HG03064 (cell line): ENCODE results near the gene GPR171.
A peak's percentile ranks its signal among the peaks of the same experiment; 100 is the strongest.

Experiments used
- ATAC-seq: cut with Tn5 transposase; IDR thresholded peaks from one replicate; pipeline ENCODE4 v1.9.1; 2021; ENCODE audit warnings: low read depth; ENCODE audit not compliant: unreplicated experiment

The GPR171 gene

DNA sequence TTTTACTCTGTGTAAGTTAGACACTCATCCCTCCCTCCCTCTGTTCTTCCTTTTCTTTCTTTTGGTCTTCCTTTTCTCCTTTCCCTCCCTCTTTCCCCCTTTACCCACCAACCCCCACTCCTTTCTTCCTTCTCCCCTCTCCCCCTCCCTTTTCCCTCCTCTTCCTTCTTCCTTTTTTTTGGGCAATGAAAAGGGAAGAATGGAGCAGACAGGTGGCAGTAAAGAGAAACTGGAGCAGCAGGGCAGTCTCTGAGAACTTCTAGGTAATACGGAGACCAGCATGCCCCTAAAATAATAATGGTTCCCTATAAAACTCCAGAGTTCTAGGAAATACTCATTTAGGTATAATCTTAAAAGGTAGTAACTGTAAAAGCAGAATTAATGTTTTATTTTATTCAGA, 11.4 kb upstream of the GPR171 start:
- no peak for ATAC-seq

DNA sequence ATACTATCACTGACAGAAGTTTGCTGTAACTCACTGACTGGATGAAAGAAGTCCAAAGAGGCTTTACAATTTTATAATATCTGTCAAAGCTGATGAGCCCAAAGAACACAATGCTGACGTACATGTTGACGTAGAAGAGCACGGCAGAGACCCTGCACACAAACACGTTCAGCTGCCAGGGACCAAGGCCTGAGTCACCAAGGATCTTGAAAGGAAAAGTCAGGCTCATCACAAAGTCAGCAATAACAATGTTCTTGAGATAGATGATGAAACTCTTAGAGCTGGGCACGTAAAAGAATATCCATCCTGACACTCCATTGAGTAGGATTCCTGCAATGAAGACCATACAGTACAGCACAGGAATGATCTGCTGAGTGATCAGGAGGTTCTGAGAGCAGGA, 10.9 kb upstream of the GPR171 start:
- ATAC-seq: no peak

DNA sequence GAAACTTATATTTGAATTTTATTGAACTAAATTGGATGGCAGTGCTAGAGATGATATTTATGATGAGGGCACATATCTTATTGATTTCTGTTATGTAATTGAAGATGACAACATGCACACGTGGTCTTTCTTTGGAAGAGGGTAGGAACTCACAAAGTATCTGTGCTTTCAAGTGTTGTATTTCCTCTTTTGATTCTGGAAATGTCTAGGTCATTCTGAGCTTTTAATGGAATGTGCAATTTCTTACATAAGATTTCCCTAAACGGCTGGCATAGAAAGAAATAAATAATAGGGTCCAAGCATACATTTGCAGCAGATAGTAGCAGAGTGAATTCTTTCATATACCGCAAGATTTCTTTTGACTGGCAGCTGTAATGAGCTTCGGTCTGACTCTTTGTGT, 10.1 kb upstream of the GPR171 start:
- ATAC-seq: no peak

DNA sequence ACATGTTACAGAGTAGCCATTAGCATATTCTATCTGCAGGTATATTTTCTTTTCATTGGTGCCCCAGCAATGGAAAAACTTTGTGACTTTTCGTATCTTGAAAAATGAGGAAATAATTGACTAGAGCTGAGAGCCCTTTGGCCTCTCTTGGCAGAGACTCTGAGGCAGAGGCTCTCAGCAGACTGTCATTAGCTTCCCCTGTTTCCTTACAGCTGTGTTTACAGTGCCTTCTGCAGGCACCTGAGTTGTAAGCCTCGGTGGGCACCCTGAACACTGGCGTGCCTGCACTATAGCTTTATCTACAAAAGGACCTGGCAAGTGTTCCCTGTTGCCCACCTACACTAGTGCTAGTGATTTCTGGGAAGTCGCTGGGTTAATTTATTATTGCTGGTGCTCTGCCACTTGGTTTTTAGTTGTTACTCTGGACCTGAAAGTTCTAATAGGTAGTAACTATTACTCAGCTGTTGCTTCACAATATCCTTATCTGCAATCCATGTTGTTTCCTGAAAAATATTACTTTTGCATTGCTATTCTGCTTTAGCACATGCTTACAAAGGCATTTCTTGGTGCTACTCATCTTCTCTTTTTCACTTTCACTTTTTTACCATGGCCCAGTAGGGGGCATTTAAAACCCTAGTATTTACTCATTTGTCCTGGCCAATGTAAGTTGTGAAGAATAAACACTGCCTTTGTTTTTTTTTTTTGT, 7.8 kb upstream of the GPR171 start:
- ATAC-seq: peak; percentile 78

DNA sequence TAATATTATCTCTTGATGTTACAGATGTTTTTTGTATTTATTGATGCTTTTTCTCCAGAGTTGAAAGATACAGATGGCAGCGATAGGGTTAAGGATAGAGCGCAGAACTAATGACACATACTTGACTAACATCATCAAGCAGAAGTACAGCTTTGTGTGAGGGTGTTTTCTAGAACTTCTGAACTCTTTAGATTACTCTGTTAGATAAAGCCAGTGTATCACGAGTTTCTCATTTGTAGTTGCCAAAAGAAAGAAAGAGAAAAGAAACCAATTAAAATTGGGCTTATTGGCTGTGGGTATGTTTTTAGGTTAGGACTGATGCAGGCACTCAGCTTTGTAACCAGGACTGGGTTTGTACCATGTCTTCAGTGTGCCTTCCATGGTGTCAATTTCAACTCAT, 6.6 kb upstream of the GPR171 start:
- ATAC-seq: no peak

DNA sequence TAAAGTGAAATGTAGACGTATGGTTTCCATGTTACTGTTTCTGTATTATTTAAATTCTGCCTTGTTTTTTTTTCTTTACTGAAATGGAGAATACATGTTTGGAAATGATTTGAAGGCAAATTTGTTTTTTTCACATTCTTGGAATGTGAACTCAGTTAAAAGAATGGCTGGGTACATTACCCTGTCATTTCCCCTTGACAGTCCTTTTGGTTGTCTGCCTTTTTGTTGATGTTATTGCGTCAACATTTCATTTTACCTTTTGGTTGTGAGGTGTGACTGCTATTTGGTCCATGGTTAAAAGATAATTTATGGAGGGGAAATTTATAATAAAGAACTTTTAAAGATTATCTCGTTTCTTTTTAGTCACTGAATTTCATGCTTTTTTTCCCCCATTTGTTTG, 3.2 kb upstream of the GPR171 start:
- ATAC-seq: no peak

DNA sequence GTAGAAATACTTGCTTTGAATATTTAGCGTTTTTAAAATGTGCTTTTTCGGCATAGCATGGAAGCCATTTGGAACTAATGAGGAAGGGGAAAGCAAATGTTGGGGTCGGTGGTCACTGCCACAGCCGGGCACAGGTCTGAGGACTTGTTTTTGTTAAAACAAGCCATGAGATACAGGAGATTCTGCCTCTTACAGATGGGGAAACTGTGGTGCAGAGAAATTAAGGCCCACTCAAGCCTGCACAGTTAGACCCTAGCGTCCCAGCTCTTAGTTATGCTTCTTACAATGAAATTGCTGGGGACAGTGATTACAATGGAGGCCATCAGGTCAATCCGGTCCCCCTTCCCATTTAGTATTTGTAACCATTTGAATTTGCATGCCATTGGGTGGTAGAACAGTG, 2.5 kb upstream of the GPR171 start:
- no peak for ATAC-seq

DNA sequence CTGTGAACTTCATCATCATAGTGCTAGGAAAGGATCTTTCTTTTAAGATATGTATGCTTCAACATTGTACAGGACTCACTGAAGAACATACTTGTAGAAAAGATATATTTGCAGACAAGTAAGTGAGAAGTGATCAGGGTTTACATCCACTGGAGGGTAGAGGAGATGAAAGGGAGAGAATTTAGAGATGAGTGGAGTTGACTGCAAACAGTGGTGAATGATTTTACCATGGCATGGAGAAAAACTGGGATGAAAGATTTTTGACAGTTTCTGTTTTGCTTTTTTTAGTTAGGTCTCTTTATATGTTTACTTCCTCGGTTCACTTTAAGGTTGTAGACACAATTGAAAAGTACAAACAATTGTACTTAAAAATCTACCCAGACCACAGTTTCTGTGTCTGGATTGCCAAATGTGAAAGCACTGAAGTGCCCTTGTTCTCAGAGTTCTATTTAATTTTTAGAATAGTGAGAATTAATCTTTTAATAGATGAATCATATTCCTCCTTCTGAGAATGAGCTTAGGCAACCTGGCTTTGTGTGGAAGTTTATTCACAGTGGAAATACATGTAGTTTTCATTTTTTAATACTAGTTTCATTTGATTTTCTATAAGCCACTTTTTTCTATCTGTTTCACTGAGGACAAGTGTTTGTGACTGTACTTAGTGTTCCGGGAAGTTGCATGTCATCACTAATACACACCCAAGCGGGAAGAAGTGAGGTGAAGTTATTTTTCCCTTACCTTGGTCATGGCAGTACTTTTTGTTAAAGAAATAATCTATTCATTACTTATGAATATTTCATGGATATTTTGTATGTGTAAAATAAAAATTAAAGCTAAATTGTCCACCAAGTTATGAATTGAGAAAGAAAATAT, 1.8 kb upstream of the GPR171 start:
- no peak for ATAC-seq

DNA sequence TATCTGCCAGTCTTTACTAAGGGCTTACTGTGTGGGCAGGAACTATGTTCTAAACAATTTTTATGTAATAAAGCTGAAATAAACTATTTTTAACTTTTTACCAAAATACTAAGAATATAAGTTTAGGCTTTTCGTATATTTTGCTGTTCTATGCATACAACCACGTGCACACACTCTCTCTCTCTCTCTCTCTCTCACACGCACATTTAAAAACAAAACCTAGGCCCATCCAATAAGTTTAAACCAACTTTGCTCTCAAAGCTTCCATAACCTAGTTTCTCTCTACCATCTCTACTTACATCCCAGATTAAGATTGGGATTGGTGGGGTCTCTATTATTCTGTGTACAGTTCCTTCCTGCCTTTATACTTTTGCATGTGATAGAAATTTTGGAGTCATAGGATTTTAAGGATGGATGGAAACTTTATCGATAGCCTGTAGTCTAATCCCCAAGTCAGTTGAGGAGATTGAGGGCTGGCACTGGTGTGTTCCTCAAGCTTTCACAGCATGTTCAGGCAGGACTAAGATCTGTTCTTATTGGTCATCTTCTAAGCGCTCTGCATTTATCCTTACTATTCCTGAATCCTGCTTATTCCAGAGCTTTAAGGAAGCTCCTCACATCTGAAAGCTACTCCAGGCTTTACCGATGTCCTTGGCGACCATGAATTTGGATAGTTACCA, 1.8 kb downstream of the GPR171 start:
- ATAC-seq: no peak

DNA sequence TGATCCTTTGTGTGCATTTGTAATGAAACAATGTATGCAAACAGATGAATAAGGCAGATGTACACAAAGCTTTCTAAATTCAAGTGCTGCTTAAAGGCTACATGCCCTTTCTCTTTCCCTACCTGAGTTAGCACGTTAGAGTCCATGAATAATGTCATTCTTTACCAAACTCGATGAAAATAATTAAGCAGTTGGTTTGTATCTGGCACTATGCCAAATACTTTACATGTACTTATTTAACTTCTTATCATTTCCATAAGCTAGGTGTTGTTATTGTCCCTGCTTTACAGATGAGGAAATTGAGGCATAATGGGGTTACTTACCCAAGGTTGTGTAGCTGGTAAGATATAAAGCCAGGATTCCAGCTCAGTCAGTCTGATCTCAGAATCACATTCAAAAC, 2.4 kb downstream of the GPR171 start:
- ATAC-seq: no peak

DNA sequence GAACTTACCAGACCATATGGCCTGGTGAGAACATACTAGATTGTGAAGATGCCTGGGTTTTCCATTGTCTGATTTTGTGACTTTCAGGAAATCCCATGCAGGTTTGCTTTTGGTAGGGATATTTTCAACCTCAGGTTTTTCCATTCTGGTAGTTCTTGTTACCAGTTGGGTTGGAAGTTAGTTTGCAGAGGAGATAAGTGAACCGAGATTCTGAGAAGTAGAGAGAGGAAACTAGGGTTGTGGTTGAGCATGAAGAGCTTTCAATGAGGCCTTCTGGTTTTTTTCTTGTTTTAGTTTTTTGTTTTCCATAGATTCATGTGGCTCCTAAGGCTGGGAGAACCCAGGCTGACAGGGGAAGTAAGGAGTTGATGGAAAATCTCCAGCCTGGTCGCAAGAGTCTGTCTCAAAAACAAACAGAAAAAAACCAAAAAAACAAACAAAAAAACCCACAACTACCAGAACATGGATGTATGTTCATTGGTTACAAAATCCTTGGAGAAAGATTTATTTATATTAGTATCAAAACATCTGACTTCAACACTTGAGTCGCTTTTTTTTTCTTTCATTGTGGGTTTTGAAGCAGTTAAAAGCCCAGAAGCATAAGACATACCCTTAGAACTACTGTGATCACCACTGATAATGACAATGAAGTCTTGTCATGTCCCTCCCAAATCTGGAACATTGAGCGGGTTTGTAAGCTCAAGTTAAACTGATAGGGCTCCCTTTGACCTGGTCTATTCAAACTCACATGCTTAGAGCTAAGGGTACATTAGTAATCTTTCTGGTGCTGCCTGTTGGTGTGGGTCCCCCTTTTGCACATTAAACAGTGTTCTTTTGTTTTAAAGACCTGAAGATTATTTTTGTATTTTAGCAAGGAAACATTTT, 3.2 kb downstream of the GPR171 start:
- no peak for ATAC-seq

DNA sequence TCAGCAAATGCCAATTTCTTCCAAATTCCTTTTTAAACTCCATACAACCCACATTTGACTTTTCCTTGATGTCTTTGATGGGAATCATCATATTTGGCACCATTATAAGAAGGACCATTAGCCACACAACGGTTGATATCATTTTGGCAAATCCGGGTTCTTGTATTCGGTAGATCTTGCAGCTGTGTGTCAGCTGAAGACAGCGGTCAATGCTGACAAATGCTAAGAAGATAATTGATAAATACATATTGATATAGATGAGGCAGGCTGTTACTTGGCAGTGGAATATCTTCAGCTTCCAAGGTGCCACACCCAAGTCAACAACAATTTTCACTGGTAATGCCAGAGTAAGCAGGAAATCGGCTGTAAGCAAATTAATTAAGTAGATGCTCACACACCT, 4.2 kb downstream of the GPR171 start:
- ATAC-seq: no peak

DNA sequence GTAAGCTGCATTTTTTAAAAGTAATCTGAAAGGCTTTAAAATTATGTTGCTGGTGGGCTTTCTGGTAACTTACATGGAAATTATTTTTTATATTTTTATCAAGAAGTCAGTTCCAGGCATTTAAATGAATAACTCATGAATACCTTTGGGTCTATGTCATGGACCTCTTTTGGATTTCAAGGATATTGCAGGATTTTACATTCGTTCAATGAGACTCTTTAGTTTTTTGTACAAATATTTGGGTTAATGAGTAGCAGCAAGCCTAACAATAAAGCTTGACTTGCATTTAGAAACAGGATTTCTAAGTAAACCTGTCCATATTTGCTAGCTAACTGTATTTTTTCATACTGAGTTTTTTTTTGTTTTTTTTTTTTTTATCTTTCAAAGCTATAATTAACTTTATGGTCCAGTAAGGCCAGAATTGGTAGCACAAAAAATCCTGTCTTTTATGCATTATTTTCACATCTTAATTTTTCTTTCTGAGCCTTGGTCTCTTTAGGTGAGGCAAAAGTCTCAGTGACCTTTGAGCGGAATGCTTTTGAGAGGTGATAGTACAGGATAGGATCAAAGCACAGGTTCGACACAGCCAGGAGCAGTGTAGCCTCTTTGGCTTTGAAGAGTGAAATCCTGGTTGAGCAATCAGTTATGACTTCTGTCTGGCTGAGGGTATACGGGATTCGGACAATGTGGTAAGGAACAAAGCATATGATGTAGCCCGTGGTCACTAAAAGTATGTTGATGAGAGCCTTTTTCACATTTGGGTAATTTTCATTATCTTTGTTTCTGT, 4.8 kb downstream of the GPR171 start:
- no peak for ATAC-seq

DNA sequence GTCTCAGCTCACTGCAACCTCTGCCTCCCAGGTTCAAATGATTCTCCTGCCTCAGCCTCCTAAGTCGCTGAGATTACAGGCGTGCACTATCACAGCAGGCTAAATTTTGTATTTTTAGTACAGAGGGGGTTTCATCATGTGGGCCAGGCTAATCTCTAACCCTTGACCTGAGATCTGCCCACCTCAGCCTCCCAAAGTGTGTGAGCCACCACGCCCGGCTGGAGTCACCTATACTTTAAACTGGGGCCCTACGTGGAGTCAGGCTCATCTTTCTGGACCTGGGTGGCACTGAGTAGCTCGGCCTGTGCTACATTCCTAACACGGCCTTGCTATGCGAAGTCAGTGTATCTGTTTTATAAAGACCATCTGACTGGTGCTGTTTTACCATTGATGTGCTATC, 5.8 kb downstream of the GPR171 start:
- ATAC-seq: no peak

DNA sequence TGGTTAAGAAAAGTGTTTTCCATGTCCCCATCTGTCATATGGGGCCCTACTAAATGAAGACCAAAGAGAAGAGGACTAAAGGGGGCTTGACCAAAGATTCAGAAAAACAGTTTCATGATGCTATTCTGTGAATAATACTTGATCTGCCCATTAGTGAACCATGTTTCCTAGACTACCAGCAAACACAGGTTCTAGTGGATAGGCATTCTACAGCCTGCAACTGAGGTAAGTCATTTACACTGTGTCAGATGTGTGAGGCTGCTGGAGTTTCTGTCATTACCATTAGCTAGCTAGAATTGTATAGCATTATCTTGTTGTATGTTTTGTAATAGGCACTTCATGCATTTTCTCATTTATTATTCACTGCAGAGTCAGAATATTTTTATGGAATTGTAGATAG, 6.6 kb downstream of the GPR171 start:
- ATAC-seq: no peak

DNA sequence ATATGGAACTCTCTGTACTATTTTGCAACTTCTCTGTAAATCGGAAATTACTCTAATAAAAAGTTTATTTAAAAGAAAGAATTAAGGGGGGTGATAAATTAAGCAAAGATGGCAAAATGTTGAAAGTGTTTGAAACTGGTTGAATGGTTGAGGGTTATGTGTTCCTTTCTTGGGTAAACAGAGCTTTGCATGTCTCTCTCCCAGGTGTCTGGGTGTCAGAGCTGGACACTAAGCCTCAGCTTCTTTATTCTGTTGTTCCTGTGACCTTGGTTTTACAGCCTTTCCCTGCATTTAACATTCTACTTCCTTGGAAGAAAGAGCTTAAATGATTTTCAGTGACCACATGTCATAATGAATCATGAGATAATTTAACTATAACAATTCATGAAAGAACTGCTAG, 7.2 kb downstream of the GPR171 start:
- no peak for ATAC-seq

DNA sequence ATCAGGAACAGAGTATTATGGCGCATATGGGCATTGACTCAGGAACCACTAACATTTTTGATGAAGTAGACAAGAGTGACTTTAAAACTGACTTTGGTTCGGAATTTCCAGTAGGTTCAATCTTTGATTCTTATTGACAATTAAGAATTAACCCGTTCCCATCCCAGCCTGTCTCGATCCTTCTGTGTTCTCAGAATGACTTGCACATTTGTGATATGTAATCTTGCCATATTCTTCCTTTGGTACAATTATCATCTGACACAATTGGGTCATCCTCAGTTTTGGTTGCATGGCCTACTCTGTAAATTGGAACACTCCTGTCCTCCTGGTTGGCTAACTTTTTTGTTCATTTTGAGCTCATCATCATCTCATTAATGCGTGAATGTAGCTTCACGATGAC, 10.5 kb downstream of the GPR171 start:
- no peak for ATAC-seq

DNA sequence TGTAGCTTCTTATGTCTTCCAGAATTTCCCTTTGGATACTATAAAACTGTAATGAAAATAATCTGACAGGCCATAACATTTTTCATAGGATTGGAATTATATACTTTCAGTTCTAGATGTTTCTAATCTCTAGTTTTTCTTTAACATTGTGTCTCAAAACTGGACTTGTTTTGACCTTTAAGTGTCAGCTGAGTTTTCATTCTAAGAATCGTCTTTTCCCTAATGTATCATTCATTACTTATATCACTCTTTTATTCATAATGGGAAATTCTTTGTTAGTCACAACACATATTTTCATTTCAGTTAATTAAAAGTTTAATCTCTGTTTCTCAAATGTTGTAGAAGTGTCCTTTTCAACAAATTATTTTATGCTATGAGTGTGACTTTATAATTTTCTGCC, 11.9 kb downstream of the GPR171 start:
- ATAC-seq: no peak

DNA sequence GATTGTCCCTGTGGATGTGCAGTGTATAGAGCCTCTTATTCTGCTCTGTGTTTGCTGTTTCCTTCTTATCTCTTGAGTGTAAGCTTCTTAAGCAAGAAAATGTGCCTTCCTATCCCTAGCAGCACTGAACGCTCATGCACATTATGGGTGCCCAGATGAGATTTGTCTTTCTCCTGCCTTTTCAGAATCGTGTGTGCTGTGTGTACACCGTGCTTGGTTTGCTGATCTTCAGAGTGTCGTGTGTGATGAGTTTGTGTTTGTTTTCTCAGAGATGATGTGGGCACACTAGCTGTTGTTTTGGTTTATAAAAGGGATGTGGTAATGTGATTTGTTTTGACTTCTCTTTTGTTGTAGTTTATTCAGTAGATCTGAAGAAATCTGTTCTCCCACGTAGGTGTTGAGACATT, 19.7 kb downstream of the GPR171 start:
- no peak for ATAC-seq
